HEK293 (cell line): ENCODE results near the gene HNRNPUL2.

Experiments used
- CTCF ChIA-PET: fragments of 350-600 bp; formaldehyde crosslinking; extraction: SDS; loops from one replicate; lab custom pipeline; 2021; ENCODE audit warnings: antibody characterized with exemption; lab: Yijun Ruan, JAX
- POLR2A ChIA-PET: fragments of 300-600 bp; formaldehyde crosslinking; extraction: SDS; loops from one replicate; lab custom pipeline; 2020; ENCODE audit warnings: antibody characterized with exemption, inconsistent platforms; lab: Yijun Ruan, JAX
- H3K27ac ChIP-seq: fragments of 200-500 bp; sonication (Bioruptor generic); 2 replicates; pipeline ENCODE4 v1.5.1; 2014; ENCODE audit warnings: low read depth, low read length, control low read depth, inconsistent platforms; ENCODE audit errors: extremely low read depth
- H3K36me3 ChIP-seq, 2 experiments: fragments of 200-500 bp in 1 of 2; sonication (Bioruptor generic) in 1 of 2; 1 replicate in 1 of 2; 2 replicates in 1 of 2; pipeline ENCODE4 v1.5.1; 2014 to 2017; ENCODE audit warnings: inconsistent platforms in 2 of 2, low read length in 2 of 2; ENCODE audit not compliant: control insufficient read depth in 2 of 2, insufficient read depth in 1 of 2
- H3K4me1 ChIP-seq: fragments of 200-500 bp; sonication (Bioruptor generic); 2 replicates; pipeline ENCODE4 v1.5.1; 2014; ENCODE audit warnings: mild to moderate bottlenecking, low read length, inconsistent platforms; ENCODE audit not compliant: control insufficient read depth, insufficient read depth
- H3K4me3 ChIP-seq: 2 replicates; pipeline ENCODE4 v1.5.1; 2011; ENCODE audit warnings: low read depth, mild to moderate bottlenecking, control low read depth, low read length, moderate library complexity
- H3K9me3 ChIP-seq: fragments of 200-500 bp; sonication (Bioruptor generic); 2 replicates; pipeline ENCODE4 v1.5.1; 2014; ENCODE audit warnings: low read depth, low read length, inconsistent platforms; ENCODE audit not compliant: control insufficient read depth, insufficient read depth
- FEZF1 ChIP-seq: fragments of 450-650 bp; formaldehyde crosslinking; IDR thresholded peaks from 2 replicates; pipeline ENCODE4 v1.5.1; 2016; ENCODE audit warnings: missing biosample characterization, missing genetic modification characterization
- MEIS1 ChIP-seq: sonication (generic); formaldehyde crosslinking; IDR thresholded peaks from 2 replicates; pipeline ENCODE4 v1.8.1; 2022; ENCODE audit warnings: missing genetic modification reagents, mild to moderate bottlenecking, borderline replicate concordance
- MZF1 ChIP-seq: fragments of 450-650 bp; formaldehyde crosslinking; IDR thresholded peaks from 2 replicates; pipeline ENCODE4 v1.5.1; 2017; ENCODE audit warnings: missing biosample characterization, missing genetic modification characterization, borderline replicate concordance
- ZBTB17 ChIP-seq: fragments of 450-650 bp; formaldehyde crosslinking; IDR thresholded peaks from 2 replicates; pipeline ENCODE4 v1.5.1; 2016; ENCODE audit warnings: missing biosample characterization, missing genetic modification characterization
- ZBTB20 ChIP-seq: fragments of 450-650 bp; formaldehyde crosslinking; IDR thresholded peaks from 2 replicates; pipeline ENCODE4 v1.5.1; 2016; ENCODE audit warnings: missing biosample characterization, missing genetic modification characterization
- ZFP37 ChIP-seq: fragments of 450-650 bp; formaldehyde crosslinking; IDR thresholded peaks from 2 replicates; pipeline ENCODE4 v1.5.1; 2016; ENCODE audit warnings: missing biosample characterization, missing genetic modification characterization
- ZFP41 ChIP-seq: fragments of 450-650 bp; formaldehyde crosslinking; IDR thresholded peaks from 2 replicates; pipeline ENCODE4 v1.5.1; 2016; ENCODE audit warnings: missing biosample characterization, missing genetic modification characterization, borderline replicate concordance
- ZNF354C ChIP-seq: fragments of 450-650 bp; formaldehyde crosslinking; IDR thresholded peaks from 2 replicates; pipeline ENCODE4 v1.5.1; 2016; ENCODE audit warnings: missing biosample characterization, missing genetic modification characterization, low read depth, borderline replicate concordance
- ZNF585B ChIP-seq: fragments of 450-650 bp; formaldehyde crosslinking; IDR thresholded peaks from 2 replicates; pipeline ENCODE4 v1.5.1; 2016; ENCODE audit warnings: missing biosample characterization, missing genetic modification characterization
- ZNF624 ChIP-seq: fragments of 450-650 bp; formaldehyde crosslinking; IDR thresholded peaks from 2 replicates; pipeline ENCODE4 v1.5.1; 2017; ENCODE audit warnings: missing biosample characterization, missing genetic modification characterization
- ZNF626 ChIP-seq: fragments of 450-650 bp; sonication (Bioruptor Pico); formaldehyde crosslinking; IDR thresholded peaks from 2 replicates; pipeline ENCODE4 v1.5.1; 2018; ENCODE audit warnings: missing biosample characterization, missing genetic modification characterization, inconsistent platforms
- ZNF664 ChIP-seq: fragments of 450-650 bp; formaldehyde crosslinking; IDR thresholded peaks from 2 replicates; pipeline ENCODE4 v1.5.1; 2016; ENCODE audit warnings: missing biosample characterization, missing genetic modification characterization
- ZNF747 ChIP-seq: fragments of 450-650 bp; formaldehyde crosslinking; IDR thresholded peaks from 2 replicates; pipeline ENCODE4 v1.5.1; 2016; ENCODE audit warnings: missing biosample characterization, missing genetic modification characterization
- ZNF76 ChIP-seq: fragments of 450-650 bp; formaldehyde crosslinking; IDR thresholded peaks from 2 replicates; pipeline ENCODE4; 2016; ENCODE audit warnings: low read depth, missing biosample characterization, missing genetic modification characterization, borderline replicate concordance
- ZNF776 ChIP-seq: fragments of 450-650 bp; formaldehyde crosslinking; IDR thresholded peaks from 2 replicates; pipeline ENCODE4 v1.5.0; 2017; ENCODE audit warnings: missing biosample characterization, missing genetic modification characterization, borderline replicate concordance
- TF ChIP-seq, protein P1 (sequence below): fragments of 450-650 bp; formaldehyde crosslinking; IDR thresholded peaks from 2 replicates; pipeline ENCODE4 v1.5.1; 2016; ENCODE audit warnings: missing biosample characterization, missing genetic modification characterization
- TF ChIP-seq, protein P2 (sequence below): fragments of 450-650 bp; formaldehyde crosslinking; IDR thresholded peaks from 2 replicates; pipeline ENCODE4 v1.5.1; 2016; ENCODE audit warnings: missing biosample characterization, missing genetic modification characterization
- TF ChIP-seq, protein P3 (sequence below): fragments of 450-650 bp; formaldehyde crosslinking; IDR thresholded peaks from 2 replicates; pipeline ENCODE4 v1.5.1; 2017; ENCODE audit warnings: missing biosample characterization, missing genetic modification characterization

HNRNPUL2 gene

DNA sequence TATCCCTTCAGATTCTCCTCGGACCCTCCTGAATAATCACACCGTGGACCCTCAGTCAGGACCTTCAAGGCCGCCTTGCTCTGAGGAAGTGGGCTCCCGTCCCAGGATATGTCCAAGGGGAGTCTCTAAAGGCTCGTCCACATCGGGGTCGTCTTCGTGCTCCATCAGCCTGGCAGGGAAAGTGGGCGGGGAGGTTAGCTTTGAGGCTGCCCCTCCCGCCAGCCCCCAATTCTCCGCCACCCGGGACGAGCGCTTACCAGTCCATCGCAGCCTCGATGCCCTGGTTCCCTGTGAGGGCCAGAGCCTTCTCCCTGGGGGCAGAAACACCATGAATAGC lies 48.9 kb downstream of the HNRNPUL2 start:
- ChIA-PET POLR2A (interaction anchor here (0.5 to 3.5 kb wide), 7 partner anchors 13 to 178 kb away, joined by 3 to 24 read pairs (median 4); partner anchors contain the start of genes BSCL2, C11orf98, CSKMT and INTS5), CTCF (interaction anchor here (0.7 kb wide), 1 partner anchor 364 kb away, joined by 3 read pairs; no protein-coding TSS in a partner anchor)
- Histone ChIP-seq H3K4me3 (peak overlapping the region; percentile 90), H3K9me3 (no peaks in the 10 kb centered on the region), H3K36me3 (peaks cover 3 to 39% of the 10 kb centered on the region in 2 experiments; a peak in 2 of 3 replicates), H3K27ac (peak overlapping the region; percentile 62), H3K4me1 (peaks cover 8% of the 10 kb centered on the region)
- TF ChIP-seq ZNF747 (no peak), ZNF626 (no peak), MEIS1 (no peak), MZF1 (tag by site-specific recombination) (no peak), ZNF776 (tag by site-specific recombination) (no peak)

DNA sequence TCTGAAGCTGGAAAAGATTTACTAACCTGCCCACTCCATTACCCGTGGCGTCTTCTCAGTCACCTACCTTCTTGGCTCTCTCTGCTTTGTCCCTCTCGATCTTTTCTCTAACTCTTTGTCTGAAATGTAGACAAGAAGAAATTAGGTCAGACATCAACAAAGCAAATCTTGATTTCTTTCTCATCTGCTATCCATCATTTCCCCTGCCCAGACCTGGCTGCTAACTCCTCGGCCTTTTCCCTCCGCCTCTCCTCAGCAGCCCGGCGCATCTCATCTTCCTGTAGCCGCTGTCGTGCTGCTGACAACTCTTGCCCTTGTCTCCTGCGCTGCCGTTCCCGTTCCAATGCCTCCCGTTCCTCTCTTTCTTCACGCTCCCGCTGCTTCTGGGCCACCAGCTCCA lies 49.5 kb downstream of the HNRNPUL2 start:
- no peaks in the 10 kb centered on the region for H3K9me3 ChIP-seq
- H3K27ac ChIP-seq: no peak overlapping the region
- TF ChIP-seq ZBTB17 (tag by site-specific recombination) (peak; percentile 96), ZNF624 (tag by site-specific recombination) (no peak), ZNF354C (tag by site-specific recombination) (no peak), FEZF1 (tag by site-specific recombination) (no peak), ZNF664 (tag by site-specific recombination) (no peak), ZFP41 (tag by site-specific recombination) (no peak)
- CTCF ChIA-PET: interaction anchor here (0.6 to 3.0 kb wide), 3 partner anchors 12 to 17 kb away, joined by 3 to 10 read pairs (median 9); partner anchors contain the start of genes C11orf98 and CSKMT
- POLR2A ChIA-PET: interaction anchor here (1.0 to 7.2 kb wide), 6 partner anchors 11 to 76 kb away, joined by 3 to 67 read pairs (median 6); partner anchors contain the start of genes B3GAT3, C11orf98, CSKMT and GANAB
- H3K36me3 ChIP-seq: peaks cover 3 to 44% of the 10 kb centered on the region in 2 experiments; a peak in 2 of 3 replicates
- H3K4me3 ChIP-seq: peak overlapping the region; percentile 90
- peaks cover 8% of the 10 kb centered on the region for H3K4me1 ChIP-seq

DNA sequence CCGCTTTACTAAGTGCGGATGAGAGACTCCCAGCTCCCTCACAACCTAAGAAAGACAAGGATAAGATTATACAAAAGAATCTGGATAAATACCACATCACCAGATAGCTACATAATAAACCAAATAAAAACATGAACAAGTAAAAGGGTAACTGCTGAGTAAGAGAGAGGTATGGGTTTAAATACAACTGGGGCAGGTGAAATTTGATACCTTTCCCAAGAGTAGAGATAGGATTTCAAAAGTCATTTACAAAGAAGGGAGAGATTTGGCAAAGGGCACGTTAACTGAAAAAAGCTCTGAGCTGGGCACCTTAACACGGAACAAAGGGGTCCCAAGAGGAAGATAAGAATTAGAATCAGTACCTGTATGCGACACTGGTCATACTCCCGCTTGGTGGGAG lies 50.1 kb downstream of the HNRNPUL2 start:
- Histone ChIP-seq H3K36me3 (peaks cover 3 to 44% of the 10 kb centered on the region in 2 experiments; a peak in 2 of 3 replicates), H3K9me3 (no peaks in the 10 kb centered on the region), H3K4me3 (no peak overlapping the region)
- POLR2A ChIA-PET: interaction anchor here (0.8 to 7.2 kb wide), 8 partner anchors 10 to 110 kb away, joined by 3 to 67 read pairs (median 6); partner anchors contain the start of genes B3GAT3, C11orf98, CSKMT and GANAB
- CTCF ChIA-PET: interaction anchor here (0.5 to 3.0 kb wide), 7 partner anchors 12 to 215 kb away, joined by 3 to 10 read pairs (median 4); partner anchors contain the start of genes C11orf98 and CSKMT
- TF ChIP-seq, protein P1, sequence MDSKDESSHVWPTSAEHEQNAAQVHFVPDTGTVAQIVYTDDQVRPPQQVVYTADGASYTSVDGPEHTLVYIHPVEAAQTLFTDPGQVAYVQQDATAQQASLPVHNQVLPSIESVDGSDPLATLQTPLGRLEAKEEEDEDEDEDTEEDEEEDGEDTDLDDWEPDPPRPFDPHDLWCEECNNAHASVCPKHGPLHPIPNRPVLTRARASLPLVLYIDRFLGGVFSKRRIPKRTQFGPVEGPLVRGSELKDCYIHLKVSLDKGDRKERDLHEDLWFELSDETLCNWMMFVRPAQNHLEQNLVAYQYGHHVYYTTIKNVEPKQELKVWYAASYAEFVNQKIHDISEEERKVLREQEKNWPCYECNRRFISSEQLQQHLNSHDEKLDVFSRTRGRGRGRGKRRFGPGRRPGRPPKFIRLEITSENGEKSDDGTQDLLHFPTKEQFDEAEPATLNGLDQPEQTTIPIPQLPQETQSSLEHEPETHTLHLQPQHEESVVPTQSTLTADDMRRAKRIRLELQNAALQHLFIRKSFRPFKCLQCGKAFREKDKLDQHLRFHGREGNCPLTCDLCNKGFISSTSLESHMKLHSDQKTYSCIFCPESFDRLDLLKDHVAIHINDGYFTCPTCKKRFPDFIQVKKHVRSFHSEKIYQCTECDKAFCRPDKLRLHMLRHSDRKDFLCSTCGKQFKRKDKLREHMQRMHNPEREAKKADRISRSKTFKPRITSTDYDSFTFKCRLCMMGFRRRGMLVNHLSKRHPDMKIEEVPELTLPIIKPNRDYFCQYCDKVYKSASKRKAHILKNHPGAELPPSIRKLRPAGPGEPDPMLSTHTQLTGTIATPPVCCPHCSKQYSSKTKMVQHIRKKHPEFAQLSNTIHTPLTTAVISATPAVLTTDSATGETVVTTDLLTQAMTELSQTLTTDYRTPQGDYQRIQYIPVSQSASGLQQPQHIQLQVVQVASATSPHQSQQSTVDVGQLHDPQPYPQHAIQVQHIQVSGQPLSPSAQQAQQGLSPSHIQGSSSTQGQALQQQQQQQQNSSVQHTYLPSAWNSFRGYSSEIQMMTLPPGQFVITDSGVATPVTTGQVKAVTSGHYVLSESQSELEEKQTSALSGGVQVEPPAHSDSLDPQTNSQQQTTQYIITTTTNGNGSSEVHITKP (tag by site-specific recombination): 0 out of 2 replicates have a peak, but pooled peaks have one; percentile 14
- TF ChIP-seq ZNF585B: no peak
- TF ChIP-seq, protein P2, sequence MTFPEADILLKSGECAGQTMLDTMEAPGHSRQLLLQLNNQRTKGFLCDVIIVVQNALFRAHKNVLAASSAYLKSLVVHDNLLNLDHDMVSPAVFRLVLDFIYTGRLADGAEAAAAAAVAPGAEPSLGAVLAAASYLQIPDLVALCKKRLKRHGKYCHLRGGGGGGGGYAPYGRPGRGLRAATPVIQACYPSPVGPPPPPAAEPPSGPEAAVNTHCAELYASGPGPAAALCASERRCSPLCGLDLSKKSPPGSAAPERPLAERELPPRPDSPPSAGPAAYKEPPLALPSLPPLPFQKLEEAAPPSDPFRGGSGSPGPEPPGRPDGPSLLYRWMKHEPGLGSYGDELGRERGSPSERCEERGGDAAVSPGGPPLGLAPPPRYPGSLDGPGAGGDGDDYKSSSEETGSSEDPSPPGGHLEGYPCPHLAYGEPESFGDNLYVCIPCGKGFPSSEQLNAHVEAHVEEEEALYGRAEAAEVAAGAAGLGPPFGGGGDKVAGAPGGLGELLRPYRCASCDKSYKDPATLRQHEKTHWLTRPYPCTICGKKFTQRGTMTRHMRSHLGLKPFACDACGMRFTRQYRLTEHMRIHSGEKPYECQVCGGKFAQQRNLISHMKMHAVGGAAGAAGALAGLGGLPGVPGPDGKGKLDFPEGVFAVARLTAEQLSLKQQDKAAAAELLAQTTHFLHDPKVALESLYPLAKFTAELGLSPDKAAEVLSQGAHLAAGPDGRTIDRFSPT (tag by site-specific recombination): no peak
- TF ChIP-seq ZFP37: no peak
- TF ChIP-seq ZNF664 (tag by site-specific recombination): no peak
- TF ChIP-seq, protein P3, sequence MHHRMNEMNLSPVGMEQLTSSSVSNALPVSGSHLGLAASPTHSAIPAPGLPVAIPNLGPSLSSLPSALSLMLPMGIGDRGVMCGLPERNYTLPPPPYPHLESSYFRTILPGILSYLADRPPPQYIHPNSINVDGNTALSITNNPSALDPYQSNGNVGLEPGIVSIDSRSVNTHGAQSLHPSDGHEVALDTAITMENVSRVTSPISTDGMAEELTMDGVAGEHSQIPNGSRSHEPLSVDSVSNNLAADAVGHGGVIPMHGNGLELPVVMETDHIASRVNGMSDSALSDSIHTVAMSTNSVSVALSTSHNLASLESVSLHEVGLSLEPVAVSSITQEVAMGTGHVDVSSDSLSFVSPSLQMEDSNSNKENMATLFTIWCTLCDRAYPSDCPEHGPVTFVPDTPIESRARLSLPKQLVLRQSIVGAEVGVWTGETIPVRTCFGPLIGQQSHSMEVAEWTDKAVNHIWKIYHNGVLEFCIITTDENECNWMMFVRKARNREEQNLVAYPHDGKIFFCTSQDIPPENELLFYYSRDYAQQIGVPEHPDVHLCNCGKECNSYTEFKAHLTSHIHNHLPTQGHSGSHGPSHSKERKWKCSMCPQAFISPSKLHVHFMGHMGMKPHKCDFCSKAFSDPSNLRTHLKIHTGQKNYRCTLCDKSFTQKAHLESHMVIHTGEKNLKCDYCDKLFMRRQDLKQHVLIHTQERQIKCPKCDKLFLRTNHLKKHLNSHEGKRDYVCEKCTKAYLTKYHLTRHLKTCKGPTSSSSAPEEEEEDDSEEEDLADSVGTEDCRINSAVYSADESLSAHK (tag by site-specific recombination): no peak
- TF ChIP-seq ZNF76 (tag by site-specific recombination): no peak
- 0 out of 2 replicates have a peak, but pooled peaks have one; percentile 34 for TF ChIP-seq ZBTB20 (tag by site-specific recombination)
- TF ChIP-seq, all 188 proteins: peak for 2
- Histone ChIP-seq H3K4me1 (peaks cover 8% of the 10 kb centered on the region), H3K27ac (no peak overlapping the region)
